Measurements from ENCODE around the gene FBXL7.

GRCh38 chr5:15564523-15564922 is 64.5 kb downstream of the FBXL7 start:
- TF ChIP-seq TARDBP (IDR thresholded peaks at IDR 0.05) (no peak), BHLHE40 (IDR thresholded peaks at IDR 0.05; ENCODE audit: low read length) (no peak), ZBTB8A (IDR thresholded peaks at IDR 0.05; ENCODE audit: partially characterized antibody) (no peak), OTX1 (CRISPR knock-in tag; IDR thresholded peaks at IDR 0.05) (no peak), PCBP2 (IDR thresholded peaks at IDR 0.05; ENCODE audit: low read depth, low read length, poor library complexity, severe bottlenecking) (no peak), ARNT (IDR thresholded peaks at IDR 0.05) (no peak), EP300 (IDR thresholded peaks at IDR 0.05; ENCODE audit: low read length) (no peak), ZNF324 (CRISPR knock-in tag; IDR thresholded peaks at IDR 0.05) (no peak), HBP1 (CRISPR knock-in tag; IDR thresholded peaks at IDR 0.05) (no peak), ZBTB43 (CRISPR knock-in tag; IDR thresholded peaks at IDR 0.05) (no peak), MAX (CRISPR knock-in tag; IDR thresholded peaks at IDR 0.05) (no peak), STAG1 (CRISPR knock-in tag; IDR thresholded peaks at IDR 0.05; ENCODE audit: borderline replicate concordance) (no peak), POLR3A (IDR thresholded peaks at IDR 0.05; ENCODE audit: borderline replicate concordance, extremely low read depth, insufficient read depth, insufficient read length) (no peak)

Data from K562 (cell line).